Endothelial cell (in vitro differentiated cells): Measurements from ENCODE around the gene SMARCE1. TPM values are rescaled to one million over a fixed set of nuclear protein-coding genes. Genes with fewer than 3 reads are reported as not detected.

Experiments
- DNase-seq: peaks from one replicate; pipeline ENCODE4 v3.0.0; 2021; ENCODE audit warnings: low spot score
- H3K27ac Mint-ChIP-seq: one replicate; pipeline ENCODE4 v1.8.0; 2021; ENCODE audit warnings: mixed read lengths, inconsistent platforms; ENCODE audit not compliant: unreplicated experiment
- H3K27me3 Mint-ChIP-seq: one replicate; pipeline ENCODE4 v1.8.0; 2021; ENCODE audit warnings: mild to moderate bottlenecking, moderate library complexity, mixed read lengths, inconsistent platforms; ENCODE audit not compliant: unreplicated experiment
- H3K36me3 Mint-ChIP-seq: one replicate; pipeline ENCODE4 v1.8.0; 2021; ENCODE audit warnings: mild to moderate bottlenecking, low read depth, mixed read lengths, inconsistent platforms; ENCODE audit not compliant: unreplicated experiment
- H3K4me1 Mint-ChIP-seq: one replicate; pipeline ENCODE4 v1.8.0; 2021; ENCODE audit warnings: mild to moderate bottlenecking, mixed read lengths, inconsistent platforms; ENCODE audit not compliant: unreplicated experiment
- H3K4me3 Mint-ChIP-seq: one replicate; pipeline ENCODE4 v1.8.0; 2021; ENCODE audit warnings: mild to moderate bottlenecking, mixed read lengths, inconsistent platforms; ENCODE audit not compliant: unreplicated experiment
- H3K9me3 Mint-ChIP-seq: one replicate; pipeline ENCODE4 v1.8.0; 2021; ENCODE audit warnings: mixed read lengths, inconsistent platforms; ENCODE audit not compliant: unreplicated experiment
- CTCF ChIP-seq: fragments of 200-600 bp; sonication (generic); IDR thresholded peaks from one replicate; pipeline ENCODE4 v1.5.0; 2021; ENCODE audit warnings: antibody characterized with exemption; ENCODE audit not compliant: unreplicated experiment
- total RNA-seq: library from RNA; stranded (reverse); fragmentation: NEBNext Ultra II Directional; extraction: Animal tissue kit (Norgen Biotek cat#: 25700); gene quantifications from one replicate; pipeline ENCODE4 v1.2.1, GENCODE V29; 2021; ENCODE audit not compliant: unreplicated experiment

The SMARCE1 gene
- total RNA-seq, 1 donor from 2014 or later, result 138 TPM

GRCh38 chr17:40606548-40607353 lies 40.9 kb downstream of the SMARCE1 start:
- Mint-ChIP-seq H3K4me3 (no peak overlapping the region), H3K36me3 (no peaks in the 10 kb centered on the region), H3K27ac (no peak overlapping the region), H3K4me1 (no peaks in the 10 kb centered on the region), H3K9me3 (no peaks in the 10 kb centered on the region), H3K27me3 (no peaks in the 10 kb centered on the region)
- TF ChIP-seq CTCF, result no peak
- no peak for DNase-seq

GRCh38 chr17:40605306-40605705 lies 42.3 kb downstream of the SMARCE1 start:
- Mint-ChIP-seq H3K27me3 (no peaks in the 10 kb centered on the region), H3K27ac (no peak overlapping the region), H3K4me3 (no peak overlapping the region), H3K36me3 (no peaks in the 10 kb centered on the region), H3K4me1 (no peaks in the 10 kb centered on the region), H3K9me3 (no peaks in the 10 kb centered on the region)
- DNase-seq, result no peak
- TF ChIP-seq CTCF, result no peak

- DNase-seq, result no peak
- Mint-ChIP-seq H3K36me3 (no peaks in the 10 kb centered on the region), H3K27ac (no peak overlapping the region), H3K27me3 (no peaks in the 10 kb centered on the region), H3K4me1 (no peaks in the 10 kb centered on the region), H3K4me3 (no peak overlapping the region), H3K9me3 (no peaks in the 10 kb centered on the region)
- TF ChIP-seq CTCF, result no peak
These were observed 43.1 kb downstream of the SMARCE1 start for GRCh38 chr17:40604327-40605080.

- H3K4me3 Mint-ChIP-seq, result no peak overlapping the region
- no peak for DNase-seq
- H3K27me3 Mint-ChIP-seq, result no peaks in the 10 kb centered on the region
- H3K36me3 Mint-ChIP-seq, result no peaks in the 10 kb centered on the region
- H3K27ac Mint-ChIP-seq, result no peak overlapping the region
- TF ChIP-seq CTCF, result no peak
- peaks cover 6% of the 10 kb centered on the region for H3K4me1 Mint-ChIP-seq
- H3K9me3 Mint-ChIP-seq, result no peaks in the 10 kb centered on the region
These were observed 44.9 kb downstream of the SMARCE1 start for GRCh38 chr17:40602445-40603443.
